Measurements from ENCODE around the gene GRIK3.

- TF ChIP-seq CTCF (conservative IDR thresholded peaks at IDR 0.05 in 1 of 2, IDR thresholded peaks at IDR 0.05 in 1 of 2; ENCODE audit: low read depth in 1 of 2, low read length in 2 of 2) (no peak), EZH2 (IDR thresholded peaks at IDR 0.05; ENCODE audit: low read length, missing control alignments) (no peak)
These were observed 191.3 kb downstream of the GRIK3 start for GRCh38 chr1:36843027-36843426.

Data from fibroblast of lung (primary cell).